NCI-H187 treated with DMSO at 0.1 percent for 48 hours (cell line): ENCODE measurements around the gene ETV5.
"Not testable (repeated sequence)": the region's sequence is repeated elsewhere in the genome, so short reads cannot be mapped to it uniquely, and the experiment has no call there.

Experiments used
- DNase-seq: peaks from one replicate; lab custom pipeline; 2025; lab: John Stamatoyannopoulos, UW

The ETV5 gene

DNA sequence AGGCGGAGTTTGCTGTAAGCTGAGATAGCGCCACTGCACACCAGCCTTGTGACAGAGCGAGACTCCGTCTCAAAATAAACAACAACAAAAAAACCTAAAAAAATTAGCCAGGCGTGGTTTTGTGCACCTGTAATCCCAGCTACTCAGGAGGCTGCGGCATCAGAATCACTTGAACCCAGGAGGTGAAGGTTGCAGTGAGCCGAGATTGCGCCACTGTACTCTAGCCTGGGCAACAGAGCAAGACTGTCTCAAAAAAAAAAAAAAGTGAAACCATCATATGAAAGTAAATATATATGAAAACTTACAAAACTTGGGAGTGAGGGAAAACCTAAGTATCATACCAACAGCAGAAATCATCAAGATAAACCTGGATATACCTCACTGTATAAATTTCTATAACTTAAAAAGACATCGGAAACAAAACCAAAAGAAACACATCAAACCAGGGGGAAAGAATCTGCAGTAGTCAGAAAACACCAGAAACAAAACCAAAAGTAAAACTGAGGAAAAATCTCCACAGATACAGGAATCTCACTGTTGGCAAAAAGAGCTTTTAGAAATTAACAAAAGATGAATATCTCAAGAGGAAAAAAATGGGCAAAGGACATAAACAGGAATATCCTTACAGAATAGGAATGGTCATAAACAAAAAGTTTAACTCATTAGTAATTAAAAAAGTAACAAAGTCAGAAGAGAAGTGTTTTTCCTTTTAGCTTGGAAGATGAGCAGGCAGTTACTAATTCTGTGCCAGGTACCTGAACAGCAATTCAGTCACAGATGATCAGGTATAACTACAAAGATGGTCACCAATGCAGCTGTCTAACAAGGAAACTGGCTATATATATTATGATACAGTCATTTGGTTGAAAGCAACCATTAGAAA is 41.3 kb downstream of the ETV5 start:
- no peak for DNase-seq

DNA sequence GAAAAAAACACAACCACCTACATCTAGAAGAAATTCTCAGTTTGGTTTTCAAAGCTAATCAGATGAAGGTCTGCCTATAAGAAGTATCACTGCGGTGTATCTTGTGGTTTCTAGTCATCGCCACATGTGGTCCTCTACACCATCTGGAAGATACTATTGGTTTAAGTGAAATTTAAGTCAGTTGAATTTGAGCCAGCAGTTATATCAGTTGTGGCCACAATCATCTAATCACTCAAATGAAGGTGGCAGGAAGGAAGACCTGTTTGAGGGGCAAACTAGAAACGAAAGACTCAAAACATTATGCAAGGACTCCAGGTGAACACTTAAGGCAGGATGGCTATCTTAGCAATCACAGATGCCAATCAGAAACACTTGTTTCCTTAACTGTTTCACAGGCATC is 48.7 kb downstream of the ETV5 start:
- no peak for DNase-seq

DNA sequence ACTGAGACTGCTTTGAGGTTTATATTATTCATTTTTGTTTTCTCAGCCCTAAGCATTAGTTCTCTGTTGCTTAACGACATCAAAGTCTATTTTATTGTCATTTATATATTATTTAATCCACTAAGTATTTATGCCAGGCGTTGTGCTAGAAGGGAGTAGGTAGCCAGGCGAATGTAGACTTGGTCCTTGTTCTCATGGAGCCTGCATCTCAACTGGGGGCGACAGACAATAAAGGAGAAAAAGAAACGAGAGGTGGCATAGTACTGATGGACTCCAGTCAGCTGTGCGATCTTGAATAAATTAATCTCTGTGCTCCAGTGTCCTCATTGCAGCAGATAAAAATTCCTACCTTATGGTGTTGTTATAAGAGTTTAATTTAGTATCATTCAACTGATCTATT is 49.7 kb downstream of the ETV5 start:
- no peak for DNase-seq

GRCh38 chr3:186058225-186058624 is 50.7 kb downstream of the ETV5 start:
- no peak for DNase-seq

DNA sequence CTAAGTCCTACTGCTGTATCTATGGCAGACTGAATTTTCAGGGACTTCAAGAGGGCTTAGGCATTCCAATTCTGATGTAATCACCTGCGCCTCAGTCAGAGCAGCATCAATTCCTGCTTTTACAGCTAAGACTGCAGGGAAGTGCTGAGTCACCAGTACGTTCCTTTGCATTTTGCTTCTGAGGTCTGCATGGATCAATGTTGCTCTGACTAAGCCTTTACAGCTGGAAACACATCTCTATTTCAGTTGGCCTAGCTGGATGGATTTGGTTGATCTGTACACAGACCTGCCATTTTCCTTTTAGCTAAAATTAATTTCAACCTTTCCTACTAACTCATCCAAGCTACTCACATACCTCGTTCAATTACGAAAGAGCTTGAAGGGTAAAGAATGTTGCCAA is 51.3 kb downstream of the ETV5 start:
- DNase-seq: no peak

GRCh38 chr3:186054792-186055352 is 54.0 kb downstream of the ETV5 start:
- DNase-seq: no peak

DNA sequence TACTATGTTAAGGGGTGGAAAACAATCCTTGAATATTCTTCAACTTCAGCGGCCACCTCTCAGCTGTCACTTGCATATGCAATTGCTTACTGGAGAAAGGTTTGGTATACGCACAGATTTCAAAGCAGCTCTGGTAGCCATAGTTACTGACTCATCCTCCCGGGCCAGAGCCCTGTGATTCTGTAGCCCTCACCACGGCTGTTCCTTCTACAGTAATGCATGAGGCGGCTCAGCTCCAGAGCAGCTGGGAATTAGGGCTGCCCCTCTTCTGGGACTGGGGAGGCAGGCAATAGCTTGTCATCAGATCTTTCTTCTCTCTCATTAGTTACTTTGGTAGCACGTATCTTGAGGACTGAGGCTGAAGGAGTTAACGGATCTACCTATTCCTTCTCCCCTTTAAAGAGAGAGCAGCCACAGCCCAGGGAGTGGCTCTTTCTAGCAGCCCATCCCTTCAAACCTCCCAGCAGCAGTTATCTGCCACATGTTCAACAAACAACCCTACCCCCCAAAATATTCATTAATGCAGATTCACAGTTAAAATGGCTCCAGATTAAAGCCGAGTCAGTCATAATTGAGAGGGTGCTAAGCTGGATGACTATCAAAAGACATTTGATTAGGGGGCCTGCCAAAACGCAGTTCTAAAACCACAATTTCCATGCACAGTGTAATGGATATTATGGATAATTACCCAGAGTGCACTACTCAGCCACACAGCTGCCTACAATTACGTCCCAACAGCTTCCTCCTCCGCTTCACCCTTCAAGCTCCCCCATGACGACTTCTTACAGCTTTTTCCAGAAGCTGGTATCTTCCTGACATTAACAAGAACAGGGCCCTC is 54.7 kb downstream of the ETV5 start:
- no peak for DNase-seq

DNA sequence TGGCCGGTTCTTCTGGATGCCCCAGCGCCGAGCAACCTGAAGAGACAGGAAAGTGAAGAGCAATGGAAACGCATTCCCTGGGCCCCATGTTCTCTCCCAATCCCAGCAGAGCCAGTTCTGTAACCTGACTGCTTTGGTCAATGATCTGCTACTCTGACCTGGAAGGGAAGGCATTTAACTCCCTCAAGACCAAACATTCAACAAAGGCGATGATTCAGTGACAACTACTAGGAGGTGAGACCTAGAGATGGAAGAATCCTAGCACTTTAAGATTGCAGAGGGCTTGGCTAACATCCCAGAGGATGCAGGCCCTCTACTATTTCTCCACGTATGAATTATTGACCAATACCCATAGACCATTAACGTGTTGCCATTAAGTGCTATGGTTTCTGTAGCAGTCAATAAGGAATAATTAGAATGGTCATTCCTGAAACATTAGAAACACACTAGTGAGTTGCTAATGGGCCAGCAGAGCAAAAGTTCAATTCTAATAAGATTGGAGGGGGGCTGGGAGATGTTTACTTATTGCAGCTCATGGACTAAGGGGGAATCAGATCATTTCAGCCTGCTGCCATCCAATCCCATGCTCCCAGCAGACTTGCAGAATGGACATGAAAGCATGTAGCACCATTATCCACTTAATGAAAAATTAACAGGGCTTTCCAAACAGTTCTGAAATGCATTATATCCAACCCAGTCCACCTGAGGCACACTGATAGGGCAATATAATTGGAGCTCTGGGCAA is 56.6 kb downstream of the ETV5 start:
- DNase-seq: no peak

DNA sequence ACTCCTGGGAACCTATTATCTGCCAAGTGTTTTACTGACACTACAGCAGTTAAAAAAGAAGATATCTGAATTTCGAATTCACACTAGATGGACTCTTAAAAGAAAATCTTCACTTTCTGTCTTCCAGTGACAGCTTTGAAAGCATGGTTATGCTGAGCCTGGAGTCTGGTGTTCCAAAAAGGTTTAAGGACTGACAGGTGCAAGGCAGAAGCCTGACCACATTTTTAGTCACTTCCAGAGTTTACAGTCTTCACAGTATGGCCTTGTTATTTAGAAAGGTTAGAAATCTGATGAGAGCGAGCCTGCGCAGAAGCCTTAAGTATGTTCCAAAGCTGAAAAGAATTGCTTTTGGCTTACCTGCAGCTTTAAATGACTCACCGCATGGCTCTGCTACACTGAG is 59.9 kb downstream of the ETV5 start:
- no peak for DNase-seq

- no peak for DNase-seq
Observed at GRCh38 chr3:186048119-186048518, 60.8 kb downstream of the ETV5 start.

- no peak for DNase-seq
Observed at GRCh38 chr3:186046838-186047237, 62.1 kb downstream of the ETV5 start.

DNA sequence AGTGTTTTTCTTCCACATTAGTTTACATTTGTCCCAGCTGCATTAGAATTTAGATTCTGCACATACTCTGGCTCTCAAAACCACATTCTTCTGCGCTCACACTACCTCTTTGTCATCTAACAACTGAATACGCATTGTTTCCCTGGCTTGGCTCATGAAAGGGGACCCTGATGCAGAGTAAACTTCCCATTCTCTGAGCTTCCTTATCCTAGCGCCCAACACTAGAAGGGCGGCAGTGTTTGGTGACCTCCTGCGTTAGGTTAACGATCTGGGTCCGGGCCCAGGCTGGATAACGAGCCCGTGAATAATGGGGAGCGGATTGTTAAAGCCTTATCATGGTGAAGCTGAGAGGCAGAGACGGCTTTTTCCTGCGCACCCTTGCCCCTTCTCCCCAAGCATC is 63.9 kb downstream of the ETV5 start:
- DNase-seq: no peak

GRCh38 chr3:186044427-186044826 is 64.5 kb downstream of the ETV5 start:
- DNase-seq: no peak

GRCh38 chr3:186042521-186043202 is 66.2 kb downstream of the ETV5 start:
- DNase-seq: no peak

DNA sequence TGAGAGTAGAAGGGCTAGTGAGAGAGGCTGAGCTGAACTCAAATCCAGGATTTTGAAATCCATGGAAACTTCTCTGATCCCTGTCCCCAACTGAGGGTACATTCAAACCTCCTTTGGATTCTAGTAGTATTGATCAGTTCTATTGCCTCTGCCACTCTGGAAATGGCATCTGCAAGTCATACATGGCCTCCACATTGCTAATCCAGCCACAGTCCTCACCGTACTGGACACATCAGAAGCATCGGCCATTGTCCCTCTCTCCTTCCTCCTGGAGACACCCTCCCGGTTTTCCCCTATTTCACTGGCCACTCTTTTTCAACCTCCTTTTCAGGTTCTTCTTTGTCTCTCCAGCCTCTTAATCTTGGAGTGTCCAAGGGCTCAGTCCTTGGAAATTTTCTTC is 66.9 kb downstream of the ETV5 start:
- no peak for DNase-seq

- DNase-seq: no peak
Observed at GRCh38 chr3:186038360-186038759, 70.5 kb downstream of the ETV5 start.

DNA sequence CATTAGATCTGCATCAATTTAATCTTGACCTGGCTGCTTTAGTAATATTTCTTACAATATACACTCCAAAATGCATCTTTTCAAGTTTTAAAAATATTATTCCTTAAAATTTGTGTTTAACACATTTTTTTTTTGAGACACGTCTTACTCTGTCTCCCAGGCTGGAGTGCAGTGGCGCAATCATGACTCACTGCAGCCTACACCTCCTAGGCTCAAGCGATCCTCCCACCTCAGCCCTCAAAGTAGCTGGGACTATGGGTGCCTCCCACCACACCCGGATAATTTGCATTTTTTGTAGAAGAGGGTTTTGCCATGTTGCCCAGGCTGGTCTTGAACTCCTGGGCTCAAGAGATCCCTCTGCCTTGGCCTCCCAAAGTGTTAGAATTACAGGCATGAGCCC is 73.6 kb downstream of the ETV5 start:
- no peak for DNase-seq

DNA sequence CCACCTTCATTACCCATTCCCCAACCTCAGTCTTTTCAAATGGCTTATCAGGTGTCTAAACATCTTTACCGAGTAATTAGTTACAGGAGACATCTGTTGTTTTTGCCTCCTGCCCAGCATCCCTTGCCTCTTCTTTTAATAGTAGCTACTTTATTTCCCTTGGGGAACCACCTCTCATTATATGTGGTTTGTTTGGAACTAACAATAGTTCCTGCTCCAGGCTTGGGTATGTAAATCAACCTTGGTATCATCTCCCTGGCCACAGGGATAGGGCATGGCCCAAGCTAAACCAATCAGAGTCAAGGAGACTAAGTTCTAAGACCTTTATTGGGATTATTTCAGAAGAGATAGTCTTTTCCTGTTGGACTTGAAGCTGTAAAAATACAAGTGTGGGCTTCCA is 76.6 kb downstream of the ETV5 start:
- DNase-seq: no peak

DNA sequence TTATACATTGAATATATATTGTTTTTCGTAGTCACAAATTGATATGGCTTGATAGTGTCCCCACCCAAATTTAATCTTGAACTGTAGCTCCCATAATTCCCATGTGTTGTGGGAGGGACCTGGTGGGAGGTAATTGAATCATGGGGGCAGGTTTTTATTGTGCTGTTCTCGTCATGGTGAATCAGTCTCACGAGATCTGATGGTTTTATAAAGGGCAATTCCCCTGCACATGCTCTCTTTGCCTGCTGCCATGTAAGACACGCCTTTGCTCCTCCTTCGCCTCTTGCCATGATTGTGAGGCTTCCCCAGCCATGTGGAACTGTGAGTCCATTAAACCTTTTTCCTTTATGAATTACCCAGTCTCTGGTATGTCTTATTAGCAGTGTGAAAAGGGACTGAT is 82.9 kb downstream of the ETV5 start:
- not testable (repeated sequence) for DNase-seq

GRCh38 chr3:186025161-186025560 is 83.7 kb downstream of the ETV5 start:
- DNase-seq: no peak

- DNase-seq: no peak
Observed at GRCh38 chr3:186024210-186024609, 84.7 kb downstream of the ETV5 start.

- DNase-seq: no peak
Observed at GRCh38 chr3:186022931-186023330, 86.0 kb downstream of the ETV5 start.
